Tibial artery (tissue), 4 donors: ENCODE measurements around the gene TMEM126A.

Source experiments
- DNase-seq, 2 donors: peaks; one replicate each; pipeline ENCODE4 v3.0.0-alpha.2; 2019
- H3K27ac ChIP-seq, 2 donors: fragments of 200-600 bp; sonication (generic) in 1 of 2; 1 replicate in 1 of 2; 2 replicates in 1 of 2; pipeline ENCODE4 v1.5.1; 2018 to 2019; ENCODE audit warnings: mild to moderate bottlenecking in 1 of 2
- H3K27me3 ChIP-seq, 2 donors: fragments of 200-600 bp; sonication (generic) in 1 of 2; one replicate each; pipeline versions ENCODE4 v1.5.1 to v1.6.0; 2016 to 2019
- H3K36me3 ChIP-seq, 3 donors: fragments of 200-600 bp; sonication (generic) in 2 of 3; one replicate each; pipeline ENCODE4 v1.5.1; 2016 to 2019; ENCODE audit warnings: mild to moderate bottlenecking in 2 of 3
- H3K4me1 ChIP-seq, 4 donors: fragments of 200-600 bp; sonication (generic) in 2 of 4; 1 replicate in 3 of 4; 2 replicates in 1 of 4; pipeline ENCODE4 v1.5.1; 2016 to 2019
- H3K4me3 ChIP-seq, 2 donors: fragments of 200-600 bp; sonication (generic) in 1 of 2; 1 replicate in 1 of 2; 2 replicates in 1 of 2; pipeline ENCODE4 v1.5.1; 2018 to 2019; ENCODE audit warnings: mild to moderate bottlenecking in 2 of 2
- H3K9me3 ChIP-seq, 3 donors: fragments of 200-600 bp; sonication (generic) in 1 of 3; one replicate each; pipeline ENCODE4 v1.5.1; 2016 to 2019
- CTCF ChIP-seq, 2 experiments: fragments of 200-600 bp in 1 of 2; fragments of 450-650 bp in 1 of 2; IDR thresholded peaks; one replicate each; pipeline ENCODE4 v1.5.1; 2017 to 2019; ENCODE audit warnings: antibody characterized with exemption in 2 of 2, mild to moderate bottlenecking in 1 of 2, moderate library complexity in 1 of 2
- intact Hi-C: fragments of 100-400 bp; cut with DNase I; formaldehyde crosslinking; loops from one replicate; pipeline ENCODE4 v1.15.0; 2023; ENCODE audit warnings: low total_unique reads

Gene TMEM126A

DNA sequence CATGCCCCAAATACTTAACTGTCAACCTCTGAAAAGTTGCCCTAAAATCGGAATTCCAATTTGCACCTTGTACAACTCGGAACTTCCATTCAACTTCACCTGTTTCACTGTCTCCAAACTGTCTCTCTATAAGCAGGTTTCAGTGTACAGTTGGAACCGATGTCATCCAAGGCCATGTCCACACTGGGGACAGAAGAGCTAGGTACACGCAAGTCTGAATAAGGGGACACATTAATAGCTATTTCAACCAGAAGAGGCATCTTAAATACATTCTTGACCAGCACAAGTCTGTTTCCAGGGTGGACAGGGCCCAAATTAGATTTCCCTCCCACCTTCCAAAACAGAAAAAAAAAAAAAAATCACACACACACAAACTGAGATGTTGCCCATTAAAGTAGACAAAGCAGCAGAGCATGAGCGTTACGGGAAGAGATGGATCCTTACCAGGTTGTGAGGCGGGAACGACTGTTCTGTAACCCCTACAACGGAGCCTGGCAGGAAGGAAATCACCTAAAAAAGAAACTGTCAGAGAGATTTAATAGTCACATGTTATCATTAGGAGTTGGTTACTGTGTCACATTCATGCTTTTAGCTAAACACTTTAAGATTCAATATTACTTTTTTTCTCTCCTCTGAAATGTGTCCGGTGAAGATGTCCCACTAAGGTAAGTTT, 15.4 kb downstream of the TMEM126A start:
- peak overlapping the region; percentile 71 to 95 for H3K4me3 ChIP-seq
- TF ChIP-seq CTCF (IDR thresholded peaks at IDR 0.05) = no peak
- H3K27ac ChIP-seq = peak overlapping the region; percentile 96 to 98
- intact Hi-C loops = loop anchor here (5.0 kb wide), 1 partner anchor 36 kb away; the partner anchor contains the start of genes DLG2 and TMEM126B
- peaks cover 0 to 8% (median 6%) of the 10 kb centered on the region in 3 donors for H3K36me3 ChIP-seq
- peaks cover 0 to 51% (median 24%) of the 10 kb centered on the region in 4 donors for H3K4me1 ChIP-seq
- no peaks in the 10 kb centered on the region for H3K27me3 ChIP-seq
- DNase-seq = no peak
- H3K9me3 ChIP-seq = no peaks in the 10 kb centered on the region

DNA sequence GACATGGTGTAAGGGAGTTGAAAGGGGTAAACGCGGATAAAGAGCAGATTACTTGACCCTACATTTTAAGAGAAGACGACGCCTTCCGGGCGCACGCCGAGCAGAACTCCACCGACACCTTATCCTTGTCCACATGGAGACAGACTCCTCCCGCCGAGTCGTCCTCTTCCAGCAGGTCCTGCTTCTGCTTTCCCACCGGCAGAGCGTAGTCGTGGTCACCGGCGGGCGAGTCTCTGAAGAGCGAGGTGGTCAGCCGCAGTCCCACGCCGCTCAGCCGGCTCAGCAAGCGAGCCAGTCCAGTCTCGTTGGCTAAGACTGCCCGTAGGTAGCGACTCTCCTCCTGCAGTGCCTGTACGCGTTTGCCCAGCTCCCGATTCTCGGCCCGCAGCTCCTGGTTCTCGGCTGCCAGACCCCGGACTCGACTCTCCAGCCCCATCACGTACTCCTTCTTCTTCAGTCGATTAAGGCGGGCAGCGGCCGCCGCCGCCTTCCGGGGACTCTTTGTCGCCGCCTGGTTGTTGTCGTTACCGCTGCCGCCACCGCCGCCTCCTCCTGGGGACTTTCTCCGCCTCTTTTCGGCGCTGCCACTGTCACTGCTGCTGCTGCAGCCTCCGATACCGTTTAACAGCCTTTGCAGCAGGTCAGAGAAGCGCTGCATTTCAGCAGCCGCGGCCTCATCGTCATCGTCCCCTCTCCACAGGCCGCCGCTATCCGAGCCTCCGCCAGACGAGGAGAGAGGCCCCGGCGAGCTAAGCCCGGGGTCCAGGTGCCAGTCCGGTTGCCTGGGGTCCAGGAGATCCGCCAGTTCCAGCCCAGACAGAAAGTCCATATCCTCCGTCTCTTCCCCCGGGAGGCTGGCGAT, 16.2 kb downstream of the TMEM126A start:
- peak; percentile 61 to 67 for TF ChIP-seq CTCF (IDR thresholded peaks at IDR 0.05)
- Histone ChIP-seq H3K4me3 (peak overlapping the region; percentile 71 to 95), H3K27ac (peak overlapping the region; percentile 96 to 98), H3K9me3 (no peaks in the 10 kb centered on the region), H3K36me3 (peaks cover 0 to 8% (median 6%) of the 10 kb centered on the region in 3 donors), H3K4me1 (peaks cover 0 to 43% (median 21%) of the 10 kb centered on the region in 4 donors), H3K27me3 (no peaks in the 10 kb centered on the region)
- peak; percentile 82 to 90 for DNase-seq
- intact Hi-C loops = loop anchor here (5.0 kb wide), 1 partner anchor 37 kb away; the partner anchor contains the start of genes DLG2 and TMEM126B

- Histone ChIP-seq H3K27me3 (no peaks in the 10 kb centered on the region), H3K36me3 (peaks cover 0 to 6% (median 5%) of the 10 kb centered on the region in 3 donors), H3K4me1 (peaks cover 0 to 35% (median 15%) of the 10 kb centered on the region in 4 donors), H3K4me3 (peak within 1 kb of the TSS; percentile 71 to 95), H3K9me3 (no peaks in the 10 kb centered on the region), H3K27ac (peak within 1 kb of the TSS; percentile 96 to 98)
- DNase-seq = peak; percentile 92 to 97
- peak in 1 of 2 experiments; percentile 13 for TF ChIP-seq CTCF (IDR thresholded peaks at IDR 0.05)
- intact Hi-C loops = loop anchor here (5.0 kb wide), 1 partner anchor 38 kb away; the partner anchor contains the start of genes DLG2 and TMEM126B
Measured at GRCh38 chr11:85664615-85665481, 17.1 kb downstream of the TMEM126A start, which contains the start of gene CREBZF. CREBZF (minus strand) TSS chr11:85665129; CDS start chr11:85664875, 254 bp downstream.

DNA sequence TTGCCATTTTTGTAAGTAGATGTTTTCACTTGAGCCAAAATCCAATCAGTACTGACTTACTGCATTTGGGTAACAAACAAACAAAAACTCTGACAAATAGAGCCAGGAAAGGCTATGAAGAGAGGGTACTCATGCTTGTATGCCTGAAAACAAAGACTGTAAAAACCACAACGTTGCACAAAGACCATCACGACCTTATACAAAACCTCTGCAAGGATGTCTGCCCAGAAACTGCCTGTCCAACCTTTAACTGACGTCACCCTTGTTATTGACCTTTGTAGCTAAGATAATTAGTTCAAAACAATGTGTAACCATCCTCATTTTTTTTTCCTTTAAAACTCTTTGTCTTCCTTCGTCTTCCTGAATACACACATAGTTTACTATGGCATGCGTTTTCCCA, 18.0 kb downstream of the TMEM126A start:
- Histone ChIP-seq H3K27ac (peak overlapping the region; percentile 96 to 98), H3K4me1 (peaks cover 0 to 26% (median 12%) of the 10 kb centered on the region in 4 donors), H3K36me3 (no peaks in the 10 kb centered on the region), H3K4me3 (no peak overlapping the region), H3K9me3 (no peaks in the 10 kb centered on the region), H3K27me3 (no peaks in the 10 kb centered on the region)
- intact Hi-C loops = no loop called here
- no peak for DNase-seq
- TF ChIP-seq CTCF (IDR thresholded peaks at IDR 0.05) = no peak

GRCh38 chr11:85666687-85667086, 18.9 kb downstream of the TMEM126A start:
- H3K4me1 ChIP-seq = peaks cover 0 to 16% (median 4%) of the 10 kb centered on the region in 4 donors
- H3K4me3 ChIP-seq = no peak overlapping the region
- H3K36me3 ChIP-seq = no peaks in the 10 kb centered on the region
- DNase-seq = no peak
- no peaks in the 10 kb centered on the region for H3K27me3 ChIP-seq
- TF ChIP-seq CTCF (IDR thresholded peaks at IDR 0.05) = no peak
- intact Hi-C loops = no loop called here
- H3K27ac ChIP-seq = no peak overlapping the region
- H3K9me3 ChIP-seq = no peaks in the 10 kb centered on the region
